Activated T-helper 1 cell treated with anti-CD3 and anti-CD28 coated beads, Interleukin-2, amount 50 U/mL, for 16 hours (primary cell): ENCODE data around the gene ELMOD2.

ENCODE experiments used
- DNase-seq, 2 donors: peaks; one replicate each; pipeline ENCODE4 v3.0.0-alpha.2; 2020; ENCODE audit warnings: low read depth in 1 of 2, low spot score in 1 of 2

Gene ELMOD2

GRCh38 chr4:140579278-140579677 lies 55.3 kb downstream of the ELMOD2 start:
- no peak for DNase-seq

DNA sequence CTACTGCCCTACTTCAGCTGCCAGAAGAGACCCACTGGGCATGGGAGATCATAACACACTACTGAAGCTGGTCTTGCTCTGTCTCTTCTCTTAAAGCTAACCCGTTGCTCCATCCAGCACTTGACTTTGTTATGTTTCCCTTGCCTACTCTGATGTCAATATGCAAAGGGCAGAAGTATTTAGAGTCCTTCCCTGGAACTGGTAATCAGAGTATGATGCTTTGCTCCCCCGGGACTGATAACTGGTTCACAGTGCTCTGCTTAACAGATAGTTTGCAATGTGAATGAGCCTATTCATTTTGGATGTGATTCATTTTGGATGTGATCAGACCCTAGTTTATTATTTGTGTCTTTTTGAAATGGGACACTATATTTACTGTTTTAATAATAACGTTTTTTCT lies 57.1 kb downstream of the ELMOD2 start:
- no peak for DNase-seq

GRCh38 chr4:140584439-140584838 lies 60.5 kb downstream of the ELMOD2 start:
- no peak for DNase-seq

- DNase-seq: no peak
These were observed 71.1 kb downstream of the ELMOD2 start for GRCh38 chr4:140595065-140595464.

DNA sequence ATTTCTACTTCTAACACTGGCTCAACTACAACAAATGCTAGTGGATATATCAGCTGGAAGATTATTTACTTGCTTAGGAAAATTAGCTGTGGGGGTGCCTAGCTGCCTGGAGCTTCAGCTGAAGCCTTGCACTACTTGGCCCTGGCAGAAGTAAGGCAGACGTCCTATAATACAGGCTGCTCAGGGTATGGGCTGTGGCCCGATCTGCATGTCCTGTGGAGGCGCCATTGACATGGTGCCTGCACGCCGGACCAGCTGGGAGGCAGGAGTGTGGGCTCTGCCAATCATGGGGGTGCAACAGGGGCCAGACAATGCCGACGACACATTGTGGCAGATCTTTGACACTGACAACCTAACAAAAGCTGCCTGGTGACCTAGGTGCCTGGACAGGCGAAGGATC lies 76.4 kb downstream of the ELMOD2 start:
- no peak for DNase-seq

DNA sequence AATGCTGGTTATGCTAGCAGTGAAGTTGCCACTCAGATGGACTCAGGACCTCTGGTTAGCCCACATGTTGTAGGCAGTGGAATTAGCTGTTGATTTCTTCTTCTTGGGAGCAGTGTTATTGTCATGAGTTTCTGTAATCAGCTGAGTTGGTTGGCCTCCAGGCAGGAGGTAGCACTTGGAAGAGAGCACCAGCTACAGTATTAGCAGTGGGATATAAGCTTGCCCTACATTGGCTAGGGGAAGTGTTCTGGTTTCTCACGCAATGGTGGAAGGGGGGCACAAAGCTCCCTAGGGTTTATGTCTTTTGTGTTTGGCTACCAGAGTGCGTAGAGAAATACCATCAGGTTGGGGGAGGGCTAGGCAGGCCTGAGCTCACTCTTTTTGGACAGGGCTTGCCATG lies 78.7 kb downstream of the ELMOD2 start:
- DNase-seq: no peak

DNA sequence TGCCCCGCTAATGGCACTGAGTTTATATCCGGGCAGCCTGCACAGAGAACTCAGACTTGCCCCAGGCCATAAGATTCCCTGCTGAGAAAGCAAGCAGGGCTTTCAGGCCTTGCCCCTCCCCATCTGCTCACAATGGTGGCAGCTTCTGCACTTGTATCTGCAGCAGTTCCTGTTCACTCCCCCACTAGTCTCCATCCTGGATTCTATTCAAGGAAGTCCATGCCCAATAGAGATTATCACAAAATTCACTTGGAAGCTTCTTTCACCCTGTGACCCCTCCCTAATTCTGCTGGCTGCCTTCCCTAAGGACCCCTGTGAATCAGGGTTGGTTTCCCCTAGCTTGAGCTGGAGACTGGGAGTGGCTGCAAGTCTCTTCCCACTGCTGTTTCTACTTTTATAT lies 79.3 kb downstream of the ELMOD2 start:
- no peak for DNase-seq
